ENCODE results near the gene GREB1L.

- no peak for TF ChIP-seq CTCF (IDR thresholded peaks at IDR 0.05)
- TF ChIP-seq POLR2A (IDR thresholded peaks at IDR 0.05): no peak
These were observed 15.4 kb downstream of the GREB1L start for GRCh38 chr18:21257386-21257785.

Measured in adrenal gland (tissue), 5 donors.